Measurements from ENCODE around the gene LRRTM2.
A peak's percentile ranks its signal among the peaks of the same experiment; 100 is the strongest.

LRRTM2 gene

GRCh38 chr5:138912093-138912492 lies 37.0 kb upstream of the LRRTM2 start:
- no peak for TF ChIP-seq CTCF (conservative IDR thresholded peaks at IDR 0.05; ENCODE audit: low read depth, low read length)
- DNase-seq (ENCODE audit: low read depth), result no peak

GRCh38 chr5:138911441-138911840 lies 36.3 kb upstream of the LRRTM2 start:
- no peak for DNase-seq (ENCODE audit: low read depth)
- no peak overlapping the region for H3K4me3 ChIP-seq (ENCODE audit: low read length)
- no peak for TF ChIP-seq CTCF (conservative IDR thresholded peaks at IDR 0.05; ENCODE audit: low read depth, low read length)

More at GRCh38 chr5:138912093-138912492, 37.0 kb upstream of the LRRTM2 start:
- H3K4me3 ChIP-seq (ENCODE audit: low read length), result no peak overlapping the region

- no peak for DNase-seq (ENCODE audit: low read depth)
- TF ChIP-seq CTCF (conservative IDR thresholded peaks at IDR 0.05; ENCODE audit: low read depth, low read length), result no peak
- no peak overlapping the region for H3K4me3 ChIP-seq (ENCODE audit: low read length)
Measured at GRCh38 chr5:138910546-138911185, 35.5 kb upstream of the LRRTM2 start.

GRCh38 chr5:138909734-138910133 lies 34.6 kb upstream of the LRRTM2 start:
- no peak overlapping the region for H3K4me3 ChIP-seq (ENCODE audit: low read length)
- no peak for DNase-seq (ENCODE audit: low read depth)
- TF ChIP-seq CTCF (conservative IDR thresholded peaks at IDR 0.05; ENCODE audit: low read depth, low read length), result no peak

- TF ChIP-seq CTCF (conservative IDR thresholded peaks at IDR 0.05; ENCODE audit: low read depth, low read length), result no peak
- H3K4me3 ChIP-seq (ENCODE audit: low read length), result no peak overlapping the region
- no peak for DNase-seq (ENCODE audit: low read depth)
Measured at GRCh38 chr5:138905541-138905940, 30.4 kb upstream of the LRRTM2 start.

- peak; percentile 25 for DNase-seq (ENCODE audit: low read depth)
- no peak for TF ChIP-seq CTCF (conservative IDR thresholded peaks at IDR 0.05; ENCODE audit: low read depth, low read length)
- no peak overlapping the region for H3K4me3 ChIP-seq (ENCODE audit: low read length)
Measured at GRCh38 chr5:138903130-138903775, 28.1 kb upstream of the LRRTM2 start.

- TF ChIP-seq CTCF (conservative IDR thresholded peaks at IDR 0.05; ENCODE audit: low read depth, low read length), result no peak
- DNase-seq (ENCODE audit: low read depth), result no peak
- no peak overlapping the region for H3K4me3 ChIP-seq (ENCODE audit: low read length)
Measured at GRCh38 chr5:138901716-138902115, 26.6 kb upstream of the LRRTM2 start.

Measured in retinal pigment epithelial cell (primary cell).